Activated naive CD8-positive, alpha-beta T cell treated with anti-CD3 and anti-CD28 coated beads for 36 hours (primary cell): ENCODE results near the gene PSMG1. TPM values are rescaled to one million over a fixed set of nuclear protein-coding genes. Genes with fewer than 3 reads are reported as not detected.
"Not testable (repeated sequence)": the region's sequence is repeated elsewhere in the genome, so short reads cannot be mapped to it uniquely, and the experiment has no call there.

Experiments
- DNase-seq: peaks from one replicate; pipeline ENCODE4 v3.0.0; 2021
- H3K27ac Mint-ChIP-seq: one replicate; pipeline ENCODE4 v1.8.0; 2022; ENCODE audit warnings: mild to moderate bottlenecking, moderate library complexity, mixed read lengths
- H3K27me3 Mint-ChIP-seq: one replicate; pipeline ENCODE4 v1.8.0; 2022; ENCODE audit warnings: mild to moderate bottlenecking, mixed read lengths
- H3K36me3 Mint-ChIP-seq: one replicate; pipeline ENCODE4 v1.8.0; 2021; ENCODE audit warnings: mild to moderate bottlenecking, mixed read lengths
- H3K4me1 Mint-ChIP-seq: one replicate; pipeline ENCODE4 v1.8.0; 2021; ENCODE audit warnings: mixed read lengths
- H3K4me3 Mint-ChIP-seq: one replicate; pipeline ENCODE4 v1.8.0; 2022; ENCODE audit warnings: mild to moderate bottlenecking, moderate library complexity, mixed read lengths
- H3K9me3 Mint-ChIP-seq: one replicate; pipeline ENCODE4 v1.8.0; 2022; ENCODE audit warnings: mixed read lengths
- total RNA-seq, 2 experiments: library from RNA; stranded (reverse); gene quantifications; one replicate each; pipeline ENCODE4 v1.2.3, GENCODE V29; 2021

PSMG1 gene
- total RNA-seq, 2 experiments from 2014 or later = 135 to 143 TPM

DNA sequence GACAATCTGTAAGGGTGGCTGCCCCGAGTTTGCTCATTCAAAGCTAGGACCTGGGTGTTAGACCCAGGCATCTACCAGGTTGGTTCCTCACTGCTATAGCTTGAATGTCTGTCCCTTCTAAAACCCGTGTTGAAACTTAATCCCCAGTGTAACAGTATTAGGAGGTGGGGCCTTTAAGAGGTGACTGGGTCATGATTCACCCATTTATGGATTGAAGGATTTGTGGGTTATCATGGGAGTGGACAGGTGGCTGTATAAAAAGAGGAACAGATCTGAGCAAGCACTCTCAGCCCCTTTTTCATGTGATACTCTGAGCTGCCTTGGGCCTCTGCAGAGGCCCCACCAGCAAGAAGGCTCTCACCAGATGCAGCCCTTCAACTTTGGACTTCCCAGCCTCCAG is 29.4 kb downstream of the PSMG1 start:
- no peak for DNase-seq
- Mint-ChIP-seq H3K4me3 (no peak overlapping the region), H3K36me3 (no peaks in the 10 kb centered on the region), H3K27ac (no peak overlapping the region), H3K4me1 (no peaks in the 10 kb centered on the region), H3K27me3 (no peaks in the 10 kb centered on the region), H3K9me3 (no peaks in the 10 kb centered on the region)

GRCh38 chr21:39153373-39153772 is 29.9 kb downstream of the PSMG1 start:
- no peak overlapping the region for H3K27ac Mint-ChIP-seq
- no peak for DNase-seq
- H3K4me3 Mint-ChIP-seq = no peak overlapping the region
- no peaks in the 10 kb centered on the region for H3K36me3 Mint-ChIP-seq
- no peaks in the 10 kb centered on the region for H3K27me3 Mint-ChIP-seq
- H3K9me3 Mint-ChIP-seq = no peaks in the 10 kb centered on the region
- H3K4me1 Mint-ChIP-seq = no peaks in the 10 kb centered on the region

- no peak for DNase-seq
- no peak overlapping the region for H3K4me3 Mint-ChIP-seq
- no peak overlapping the region for H3K27ac Mint-ChIP-seq
- no peaks in the 10 kb centered on the region for H3K27me3 Mint-ChIP-seq
- no peaks in the 10 kb centered on the region for H3K4me1 Mint-ChIP-seq
- no peaks in the 10 kb centered on the region for H3K36me3 Mint-ChIP-seq
- H3K9me3 Mint-ChIP-seq = no peaks in the 10 kb centered on the region
Measured at GRCh38 chr21:39152271-39152670, 31.0 kb downstream of the PSMG1 start.

DNA sequence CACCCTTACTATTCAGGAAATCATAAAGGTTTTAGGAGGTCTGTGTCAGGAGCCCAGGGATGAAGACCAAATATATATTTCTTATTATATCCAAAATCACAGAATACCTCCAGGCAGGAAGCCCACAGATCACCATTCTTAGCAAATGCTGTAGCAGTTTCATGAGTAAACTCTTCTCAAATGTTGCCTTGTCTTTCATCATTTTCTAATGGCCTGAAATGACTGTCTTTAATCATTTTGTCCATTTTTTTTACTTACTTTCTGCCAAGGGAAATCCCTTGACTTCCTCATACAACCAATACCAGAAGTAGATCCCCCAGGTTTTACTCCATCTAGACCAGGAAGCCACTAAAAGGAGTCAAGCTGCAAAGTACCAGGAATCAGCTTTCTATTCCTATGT is 32.4 kb downstream of the PSMG1 start:
- H3K27me3 Mint-ChIP-seq = no peaks in the 10 kb centered on the region
- no peak for DNase-seq
- H3K27ac Mint-ChIP-seq = no peak overlapping the region
- H3K9me3 Mint-ChIP-seq = no peaks in the 10 kb centered on the region
- H3K36me3 Mint-ChIP-seq = no peaks in the 10 kb centered on the region
- H3K4me1 Mint-ChIP-seq = no peaks in the 10 kb centered on the region
- no peak overlapping the region for H3K4me3 Mint-ChIP-seq

DNA sequence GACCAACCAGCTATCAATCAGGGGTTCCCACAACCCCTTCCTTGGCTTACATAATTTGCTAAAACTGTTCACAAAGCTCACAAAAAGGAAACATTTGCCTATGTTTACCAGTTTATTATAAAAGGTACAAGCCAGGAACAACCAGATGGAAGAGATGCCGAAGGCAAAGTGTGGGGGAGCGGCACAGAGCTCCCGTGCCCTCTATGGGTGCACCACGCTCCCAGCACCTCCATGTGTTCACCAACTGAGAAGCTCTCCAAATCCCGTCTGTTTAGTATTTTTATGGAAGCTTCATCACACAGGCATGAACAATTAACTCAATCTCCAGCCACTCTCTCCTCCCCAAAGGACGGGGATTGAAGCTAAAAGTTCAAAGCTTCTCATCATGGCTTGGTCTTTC is 32.9 kb downstream of the PSMG1 start:
- no peak for DNase-seq
- H3K4me1 Mint-ChIP-seq = no peaks in the 10 kb centered on the region
- no peak overlapping the region for H3K27ac Mint-ChIP-seq
- H3K36me3 Mint-ChIP-seq = no peaks in the 10 kb centered on the region
- no peaks in the 10 kb centered on the region for H3K27me3 Mint-ChIP-seq
- H3K9me3 Mint-ChIP-seq = no peaks in the 10 kb centered on the region
- H3K4me3 Mint-ChIP-seq = no peak overlapping the region

DNA sequence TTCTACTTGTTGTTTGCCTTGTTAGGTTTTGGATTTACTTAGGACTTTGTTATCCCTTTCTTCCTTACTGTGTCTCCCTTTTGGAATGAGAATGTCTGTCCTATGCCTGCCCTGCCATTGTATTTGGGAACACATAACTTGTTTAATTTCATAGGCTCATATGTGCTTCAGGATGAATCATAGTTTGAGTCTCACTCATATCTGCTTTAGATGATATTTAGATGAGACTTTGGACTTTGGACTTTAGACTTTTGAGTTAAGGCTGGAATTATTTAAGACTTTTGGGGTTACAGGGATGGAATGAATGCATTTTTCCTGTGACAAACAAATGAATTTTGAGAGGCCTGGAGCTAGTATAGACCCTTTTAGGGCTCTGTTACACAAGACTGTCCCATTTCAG is 33.4 kb downstream of the PSMG1 start:
- DNase-seq = no peak
- Mint-ChIP-seq H3K27ac (no peak overlapping the region), H3K36me3 (no peaks in the 10 kb centered on the region), H3K4me1 (no peaks in the 10 kb centered on the region), H3K9me3 (no peaks in the 10 kb centered on the region), H3K27me3 (no peaks in the 10 kb centered on the region), H3K4me3 (no peak overlapping the region)

DNA sequence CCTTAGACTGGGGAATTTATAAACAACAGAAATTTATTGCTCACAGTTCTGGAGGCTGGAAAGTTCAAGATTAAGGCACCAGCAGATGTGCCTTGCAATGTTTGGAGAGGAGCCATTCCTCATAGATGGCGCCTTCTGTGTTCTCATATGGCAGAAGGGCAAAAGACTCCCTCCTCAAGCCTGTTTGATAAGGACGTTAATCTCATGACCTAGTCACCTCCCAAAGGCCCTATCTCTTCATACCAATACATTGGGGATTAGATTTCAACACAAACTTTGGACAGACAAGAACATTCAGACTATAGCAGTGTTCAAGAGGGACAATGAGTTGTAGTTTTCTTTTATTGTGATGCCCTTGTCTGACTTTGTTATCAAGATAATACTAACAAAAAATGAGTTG is 34.3 kb downstream of the PSMG1 start:
- Mint-ChIP-seq H3K36me3 (no peaks in the 10 kb centered on the region), H3K27me3 (no peaks in the 10 kb centered on the region), H3K4me3 (no peak overlapping the region), H3K4me1 (no peaks in the 10 kb centered on the region), H3K27ac (no peak overlapping the region), H3K9me3 (no peaks in the 10 kb centered on the region)
- DNase-seq = no peak

- H3K9me3 Mint-ChIP-seq = no peaks in the 10 kb centered on the region
- H3K36me3 Mint-ChIP-seq = no peaks in the 10 kb centered on the region
- H3K4me1 Mint-ChIP-seq = no peaks in the 10 kb centered on the region
- no peak for DNase-seq
- no peak overlapping the region for H3K27ac Mint-ChIP-seq
- no peak overlapping the region for H3K4me3 Mint-ChIP-seq
- H3K27me3 Mint-ChIP-seq = no peaks in the 10 kb centered on the region
Measured at GRCh38 chr21:39144191-39144590, 39.1 kb downstream of the PSMG1 start.

DNA sequence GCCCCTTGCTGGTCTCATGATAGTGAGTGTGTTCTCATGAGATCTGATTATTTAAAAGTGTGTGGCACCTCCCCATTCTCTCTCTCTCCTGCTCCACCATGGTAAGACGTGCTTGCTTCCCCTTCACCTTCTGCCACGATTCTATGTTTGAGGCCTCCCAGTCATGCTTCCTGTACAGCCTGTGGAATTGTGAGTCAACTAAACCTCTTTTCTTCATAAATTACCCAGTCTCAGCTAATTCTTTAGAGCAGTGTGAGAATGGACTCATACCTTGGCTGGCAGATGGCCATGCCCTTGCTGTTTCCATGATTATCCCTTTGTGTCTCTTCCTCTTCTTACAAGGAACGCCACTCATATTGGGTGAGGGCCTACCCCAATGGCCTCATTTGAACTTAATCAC is 40.3 kb downstream of the PSMG1 start:
- Mint-ChIP-seq H3K36me3 (no peaks in the 10 kb centered on the region), H3K9me3 (no peaks in the 10 kb centered on the region), H3K4me1 (no peaks in the 10 kb centered on the region), H3K4me3 (no peak overlapping the region), H3K27ac (no peak overlapping the region), H3K27me3 (no peaks in the 10 kb centered on the region)
- DNase-seq = no peak

GRCh38 chr21:39141502-39141901 is 41.7 kb downstream of the PSMG1 start:
- Mint-ChIP-seq H3K4me1 (no peaks in the 10 kb centered on the region), H3K27me3 (no peaks in the 10 kb centered on the region), H3K4me3 (no peak overlapping the region), H3K36me3 (no peaks in the 10 kb centered on the region), H3K9me3 (no peaks in the 10 kb centered on the region), H3K27ac (no peak overlapping the region)
- no peak for DNase-seq

- DNase-seq = no peak
- Mint-ChIP-seq H3K4me1 (no peaks in the 10 kb centered on the region), H3K36me3 (no peaks in the 10 kb centered on the region), H3K27me3 (no peaks in the 10 kb centered on the region), H3K4me3 (no peak overlapping the region), H3K9me3 (no peaks in the 10 kb centered on the region), H3K27ac (no peak overlapping the region)
Measured at GRCh38 chr21:39137248-39138178, 45.7 kb downstream of the PSMG1 start.

DNA sequence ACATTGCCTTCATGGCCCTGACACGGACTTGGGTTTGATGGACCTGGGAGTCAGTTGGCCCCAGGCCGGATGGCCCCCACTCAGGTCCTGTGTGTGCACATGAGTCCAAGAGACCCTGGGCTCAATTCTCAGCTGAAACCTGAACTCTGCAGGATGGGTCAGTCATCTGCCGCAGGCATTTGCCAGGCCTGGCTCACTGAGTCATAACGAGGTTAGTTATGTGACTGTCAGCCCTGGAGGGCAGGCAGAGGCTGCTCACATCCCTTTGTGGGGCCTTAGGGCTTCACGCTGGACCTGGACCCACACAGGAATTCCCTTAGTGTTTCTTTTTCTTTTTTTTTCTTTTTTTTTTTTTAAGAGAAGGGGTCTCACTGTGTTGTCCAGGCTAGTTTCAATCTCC is 46.5 kb downstream of the PSMG1 start:
- H3K4me3 Mint-ChIP-seq = no peak overlapping the region
- no peak overlapping the region for H3K27ac Mint-ChIP-seq
- H3K9me3 Mint-ChIP-seq = no peaks in the 10 kb centered on the region
- no peak for DNase-seq
- no peaks in the 10 kb centered on the region for H3K36me3 Mint-ChIP-seq
- no peaks in the 10 kb centered on the region for H3K27me3 Mint-ChIP-seq
- no peaks in the 10 kb centered on the region for H3K4me1 Mint-ChIP-seq

GRCh38 chr21:39136138-39136537 is 47.1 kb downstream of the PSMG1 start:
- H3K27me3 Mint-ChIP-seq, H3K27ac Mint-ChIP-seq, H3K4me1 Mint-ChIP-seq, DNase-seq, H3K36me3 Mint-ChIP-seq, H3K4me3 Mint-ChIP-seq, H3K9me3 Mint-ChIP-seq: not testable (repeated sequence)

GRCh38 chr21:39134288-39134810 is 48.9 kb downstream of the PSMG1 start:
- H3K4me3 Mint-ChIP-seq = no peak overlapping the region
- no peaks in the 10 kb centered on the region for H3K27me3 Mint-ChIP-seq
- no peaks in the 10 kb centered on the region for H3K4me1 Mint-ChIP-seq
- H3K9me3 Mint-ChIP-seq = no peaks in the 10 kb centered on the region
- H3K27ac Mint-ChIP-seq = no peak overlapping the region
- H3K36me3 Mint-ChIP-seq = no peaks in the 10 kb centered on the region
- DNase-seq = no peak

- no peak for DNase-seq
- Mint-ChIP-seq H3K27me3 (no peaks in the 10 kb centered on the region), H3K4me3 (no peak overlapping the region), H3K27ac (no peak overlapping the region), H3K9me3 (no peaks in the 10 kb centered on the region), H3K36me3 (no peaks in the 10 kb centered on the region), H3K4me1 (no peaks in the 10 kb centered on the region)
Measured at GRCh38 chr21:39132248-39132647, 51.0 kb downstream of the PSMG1 start.

DNA sequence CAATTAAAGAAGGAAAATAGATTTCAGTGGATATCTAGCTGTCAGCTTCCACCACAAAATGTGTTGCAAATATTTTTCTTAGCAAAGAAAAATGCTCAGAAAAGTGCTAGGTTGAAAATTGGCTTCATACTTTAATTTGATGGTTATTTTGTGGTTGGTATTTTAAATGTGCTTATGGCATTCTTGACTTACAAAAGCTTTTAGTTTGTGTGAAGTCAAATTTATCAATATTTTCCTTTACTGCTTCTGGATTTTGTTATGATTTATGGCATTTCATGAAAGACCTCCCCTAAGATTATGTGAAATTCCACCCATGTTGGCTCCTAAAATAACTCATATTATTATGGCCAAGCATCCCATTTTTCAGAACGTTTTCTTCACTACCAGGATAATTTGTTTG is 51.5 kb downstream of the PSMG1 start:
- Mint-ChIP-seq H3K27ac (no peak overlapping the region), H3K4me3 (no peak overlapping the region)

More for the DNA sequence above, 51.5 kb downstream of the PSMG1 start:
- H3K36me3 Mint-ChIP-seq = no peaks in the 10 kb centered on the region
- H3K4me1 Mint-ChIP-seq = no peaks in the 10 kb centered on the region
- no peaks in the 10 kb centered on the region for H3K27me3 Mint-ChIP-seq
- DNase-seq = no peak
- H3K9me3 Mint-ChIP-seq = no peaks in the 10 kb centered on the region
